ENCODE measurements around the gene MAP6.
A peak's percentile ranks its signal among the peaks of the same experiment; 100 is the strongest.

Gene MAP6

DNA sequence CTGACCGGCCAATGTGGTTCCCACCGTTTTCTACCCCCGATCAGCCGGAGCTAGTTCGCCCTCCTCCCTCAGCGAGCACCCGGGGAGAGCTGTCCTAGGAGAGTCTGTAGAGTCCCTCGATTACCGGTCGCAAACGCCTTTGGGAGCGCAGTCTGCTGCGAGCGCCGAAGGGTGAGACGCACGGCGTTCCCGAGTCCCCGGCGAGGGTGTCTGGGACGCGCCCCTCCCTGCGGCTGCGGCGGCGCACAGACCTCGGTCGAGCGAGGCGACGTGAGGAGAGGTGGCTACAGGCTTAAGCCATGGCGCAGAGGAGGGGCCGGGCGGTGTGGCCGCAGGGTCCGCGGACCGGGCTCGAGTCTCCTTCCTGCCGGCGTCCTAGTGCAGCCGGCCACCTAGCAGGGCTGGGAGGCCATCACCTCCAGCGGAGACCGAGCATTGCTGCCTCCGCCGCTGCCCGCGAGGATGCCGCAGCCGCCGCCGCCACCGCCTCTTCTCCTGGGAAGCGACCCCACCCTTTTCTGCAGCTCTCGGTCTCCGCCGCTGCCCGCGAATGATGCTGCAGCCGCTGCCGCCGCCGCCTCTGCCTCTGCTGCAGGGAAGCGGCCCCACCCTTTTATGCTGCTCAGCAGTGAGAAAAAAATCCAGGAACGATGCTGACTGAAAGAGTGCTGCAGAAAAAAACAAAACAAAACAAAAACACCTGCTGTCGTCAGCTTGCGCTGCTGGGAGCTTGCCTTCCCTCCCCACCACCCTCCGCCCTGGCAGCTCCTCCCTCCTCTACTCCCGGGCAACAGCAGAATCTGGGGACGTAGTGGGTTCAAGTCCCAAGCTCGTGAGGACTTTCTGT lies at the start of gene MAP6:
Gene MAP6, minus strand, starts transcription at position 588 of the 847 bp plus-strand sequence. CDS start 669 bp downstream, outside the sequence.
- H4K20me1 ChIP-seq (ENCODE audit: low read depth, low read length), result no peaks in the 10 kb centered on the region
- no peak within 1 kb of the TSS for H3K4me3 ChIP-seq (ENCODE audit: insufficient read depth, low read length, poor library complexity, severe bottlenecking)
- no peak within 1 kb of the TSS for H3K27ac ChIP-seq (ENCODE audit: low read depth, low read length)
- H3K36me3 ChIP-seq (ENCODE audit: low read length), result no peaks in the 10 kb centered on the region
- H3K27me3 ChIP-seq (ENCODE audit: low read length), result no peaks in the 10 kb centered on the region
- TF ChIP-seq, protein P1, sequence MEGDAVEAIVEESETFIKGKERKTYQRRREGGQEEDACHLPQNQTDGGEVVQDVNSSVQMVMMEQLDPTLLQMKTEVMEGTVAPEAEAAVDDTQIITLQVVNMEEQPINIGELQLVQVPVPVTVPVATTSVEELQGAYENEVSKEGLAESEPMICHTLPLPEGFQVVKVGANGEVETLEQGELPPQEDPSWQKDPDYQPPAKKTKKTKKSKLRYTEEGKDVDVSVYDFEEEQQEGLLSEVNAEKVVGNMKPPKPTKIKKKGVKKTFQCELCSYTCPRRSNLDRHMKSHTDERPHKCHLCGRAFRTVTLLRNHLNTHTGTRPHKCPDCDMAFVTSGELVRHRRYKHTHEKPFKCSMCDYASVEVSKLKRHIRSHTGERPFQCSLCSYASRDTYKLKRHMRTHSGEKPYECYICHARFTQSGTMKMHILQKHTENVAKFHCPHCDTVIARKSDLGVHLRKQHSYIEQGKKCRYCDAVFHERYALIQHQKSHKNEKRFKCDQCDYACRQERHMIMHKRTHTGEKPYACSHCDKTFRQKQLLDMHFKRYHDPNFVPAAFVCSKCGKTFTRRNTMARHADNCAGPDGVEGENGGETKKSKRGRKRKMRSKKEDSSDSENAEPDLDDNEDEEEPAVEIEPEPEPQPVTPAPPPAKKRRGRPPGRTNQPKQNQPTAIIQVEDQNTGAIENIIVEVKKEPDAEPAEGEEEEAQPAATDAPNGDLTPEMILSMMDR (IDR thresholded peaks at IDR 0.05; ENCODE audit: insufficient read depth, low read length, poor library complexity, severe bottlenecking), result no peak
- no peak for TF ChIP-seq EZH2phosphoT487 (conservative IDR thresholded peaks at IDR 0.05; ENCODE audit: low read length)
- no peaks in the 10 kb centered on the region for H3F3A ChIP-seq (ENCODE audit: insufficient read depth)
- no peak within 1 kb of the TSS for H3K9ac ChIP-seq (ENCODE audit: low read length)
- no peaks in the 10 kb centered on the region for H3K9me3 ChIP-seq (ENCODE audit: insufficient read depth, low read length)
- peak within 1 kb of the TSS; percentile 14 for H3K4me2 ChIP-seq (ENCODE audit: low read depth, low read length, poor library complexity, severe bottlenecking)
- no peaks in the 10 kb centered on the region for H3K9me2 ChIP-seq (replicated peaks; ENCODE audit: insufficient read depth, low read length)
- no peaks in the 10 kb centered on the region for H3K79me2 ChIP-seq (ENCODE audit: insufficient read depth, low read length)
- H2AFZ ChIP-seq (ENCODE audit: low read depth, low read length, severe bottlenecking), result no peak within 1 kb of the TSS

DNA sequence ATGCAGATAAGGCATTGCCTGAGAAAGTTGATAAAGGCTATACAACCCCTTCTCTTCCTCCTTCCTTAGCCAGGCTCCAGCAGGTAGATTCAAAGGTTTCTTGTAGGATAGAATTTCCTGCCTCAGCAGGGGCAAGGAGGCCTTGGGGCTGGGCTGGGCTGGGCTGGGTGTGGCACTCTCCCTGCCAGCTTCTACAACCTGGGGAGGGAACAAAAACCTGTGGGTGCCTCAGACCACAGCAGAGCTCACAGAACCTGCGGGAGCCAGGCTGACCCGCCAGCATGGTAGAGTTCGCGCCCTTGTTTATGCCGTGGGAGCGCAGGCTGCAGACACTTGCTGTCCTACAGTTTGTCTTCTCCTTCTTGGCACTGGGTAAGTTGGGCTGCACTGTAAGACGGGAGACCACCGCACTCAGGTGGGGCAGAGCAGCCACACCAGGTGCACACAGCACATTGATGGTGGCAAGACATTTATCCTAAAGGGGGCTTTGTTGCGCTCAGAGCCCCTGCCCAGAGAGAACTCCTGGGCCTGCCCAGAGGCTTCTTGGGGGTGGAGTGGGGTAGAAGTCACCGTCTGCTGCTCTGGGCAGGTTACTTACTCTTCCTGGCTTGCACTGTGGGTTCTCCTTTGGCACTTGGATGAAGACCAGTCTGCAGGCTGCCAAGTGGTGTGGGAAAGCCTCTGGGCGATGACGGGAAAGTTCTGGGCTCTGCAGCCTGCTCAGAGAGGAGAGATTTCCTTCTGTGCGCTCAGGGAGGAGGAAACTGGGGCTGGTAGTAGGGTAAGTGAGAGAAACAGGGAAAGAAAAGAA lies 49.0 kb upstream of the MAP6 start, which contains the start of gene MOGAT2:
Gene MOGAT2, plus strand, starts transcription at position 231 of the 811 bp plus-strand sequence. Its CDS starts 51 bp downstream, at position 282.
- no peaks in the 10 kb centered on the region for H3K27me3 ChIP-seq (ENCODE audit: low read length)
- no peaks in the 10 kb centered on the region for H3F3A ChIP-seq (ENCODE audit: insufficient read depth)
- no peaks in the 10 kb centered on the region for H4K20me1 ChIP-seq (ENCODE audit: low read depth, low read length)
- no peaks in the 10 kb centered on the region for H3K36me3 ChIP-seq (ENCODE audit: low read length)
- no peak within 1 kb of the TSS for H3K9ac ChIP-seq (ENCODE audit: low read length)
- no peaks in the 10 kb centered on the region for H3K79me2 ChIP-seq (ENCODE audit: insufficient read depth, low read length)
- no peaks in the 10 kb centered on the region for H3K9me2 ChIP-seq (replicated peaks; ENCODE audit: insufficient read depth, low read length)
- no peaks in the 10 kb centered on the region for H3K9me3 ChIP-seq (ENCODE audit: insufficient read depth, low read length)
- no peak within 1 kb of the TSS for H3K4me3 ChIP-seq (ENCODE audit: insufficient read depth, low read length, poor library complexity, severe bottlenecking)
- no peak within 1 kb of the TSS for H3K27ac ChIP-seq (ENCODE audit: low read depth, low read length)
- no peak within 1 kb of the TSS for H2AFZ ChIP-seq (ENCODE audit: low read depth, low read length, severe bottlenecking)
- H3K4me2 ChIP-seq (ENCODE audit: low read depth, low read length, poor library complexity, severe bottlenecking), result no peak within 1 kb of the TSS
- TF ChIP-seq, protein P1 (IDR thresholded peaks at IDR 0.05; ENCODE audit: insufficient read depth, low read length, poor library complexity, severe bottlenecking), result no peak
- no peak for TF ChIP-seq EZH2phosphoT487 (conservative IDR thresholded peaks at IDR 0.05; ENCODE audit: low read length)

DNA sequence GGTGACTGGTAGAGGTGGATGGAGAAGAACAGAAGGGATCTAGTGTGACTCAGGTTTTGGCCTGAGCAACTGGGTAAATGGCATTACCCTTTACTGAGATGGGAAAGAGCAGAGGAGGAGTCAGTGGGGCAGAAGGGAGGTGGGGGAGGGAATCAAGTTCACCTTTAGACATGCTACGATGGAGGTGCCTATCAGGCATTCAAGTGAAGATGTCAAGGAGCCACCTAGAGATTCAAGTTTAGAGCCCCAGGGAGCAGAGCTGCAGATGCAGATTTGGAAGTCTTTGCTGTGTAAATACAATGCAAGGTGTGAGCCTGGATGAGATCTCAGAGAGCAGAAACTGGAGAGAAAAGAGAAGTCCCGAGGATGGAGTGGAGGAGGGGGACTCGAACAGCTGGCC lies 47.8 kb upstream of the MAP6 start:
- no peak overlapping the region for H3K27ac ChIP-seq (ENCODE audit: low read depth, low read length)
- H4K20me1 ChIP-seq (ENCODE audit: low read depth, low read length), result no peaks in the 10 kb centered on the region
- H3F3A ChIP-seq (ENCODE audit: insufficient read depth), result no peaks in the 10 kb centered on the region
- H3K9ac ChIP-seq (ENCODE audit: low read length), result no peak overlapping the region
- H3K9me3 ChIP-seq (ENCODE audit: insufficient read depth, low read length), result no peaks in the 10 kb centered on the region
- H3K27me3 ChIP-seq (ENCODE audit: low read length), result no peaks in the 10 kb centered on the region
- no peak overlapping the region for H3K4me3 ChIP-seq (ENCODE audit: insufficient read depth, low read length, poor library complexity, severe bottlenecking)
- H3K4me2 ChIP-seq (ENCODE audit: low read depth, low read length, poor library complexity, severe bottlenecking), result no peak overlapping the region
- no peaks in the 10 kb centered on the region for H3K9me2 ChIP-seq (replicated peaks; ENCODE audit: insufficient read depth, low read length)
- H3K79me2 ChIP-seq (ENCODE audit: insufficient read depth, low read length), result no peaks in the 10 kb centered on the region
- no peaks in the 10 kb centered on the region for H3K36me3 ChIP-seq (ENCODE audit: low read length)
- TF ChIP-seq EZH2phosphoT487 (conservative IDR thresholded peaks at IDR 0.05; ENCODE audit: low read length), result no peak
- TF ChIP-seq, protein P1 (IDR thresholded peaks at IDR 0.05; ENCODE audit: insufficient read depth, low read length, poor library complexity, severe bottlenecking), result no peak
- no peak overlapping the region for H2AFZ ChIP-seq (ENCODE audit: low read depth, low read length, severe bottlenecking)

Measured in SU-DHL-6 (cell line).